GM12891 (cell line): ENCODE data around the gene PIP5K1B.

ENCODE experiments used
- POLR2A ChIP-seq: IDR thresholded peaks from 2 replicates; pipeline ENCODE4 v1.6.1; 2011; ENCODE audit warnings: low read depth, low read length, control low read depth
- POLR2AphosphoS5 ChIP-seq: IDR thresholded peaks from 2 replicates; pipeline ENCODE4 v1.6.1; 2011; ENCODE audit warnings: low read depth, low read length, control low read depth
- TAF1 ChIP-seq: IDR thresholded peaks from 2 replicates; pipeline ENCODE4 v1.6.1; 2011; ENCODE audit warnings: low read depth, low read length, control low read depth

- TF ChIP-seq POLR2A (no peak), TAF1 (no peak), POLR2AphosphoS5 (no peak)
Measured at GRCh38 chr9:68819065-68819464, 114.0 kb downstream of the PIP5K1B start.
